IPS DF 4.7 (cell line): ENCODE results near the gene DSCAML1.

Experiments used
- DNase-seq: peaks from one replicate; pipeline ENCODE4 v3.0.0-alpha.2; 2013; ENCODE audit warnings: low spot score; ENCODE audit errors: extremely low read depth

Gene DSCAML1

DNA sequence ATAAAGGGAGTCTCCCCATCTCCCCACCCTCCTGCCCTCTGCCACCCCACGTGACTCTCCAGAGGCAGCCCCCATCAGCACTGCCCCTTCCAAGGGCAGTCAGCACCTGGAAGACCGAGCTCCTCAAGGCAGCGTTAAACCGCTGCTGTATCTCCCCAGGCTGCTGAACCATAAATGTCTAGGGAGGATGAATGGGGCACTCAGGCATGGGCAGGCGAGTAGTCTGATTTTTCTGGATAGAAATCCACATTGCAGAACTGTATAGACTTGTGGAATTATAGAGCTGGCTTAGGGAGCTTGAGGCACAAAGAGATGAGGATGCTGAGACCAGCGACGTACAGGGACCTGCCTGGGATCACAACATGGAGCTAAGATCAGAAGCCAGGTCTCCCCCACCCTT is 269.7 kb downstream of the DSCAML1 start:
- DNase-seq, result no peak

DNA sequence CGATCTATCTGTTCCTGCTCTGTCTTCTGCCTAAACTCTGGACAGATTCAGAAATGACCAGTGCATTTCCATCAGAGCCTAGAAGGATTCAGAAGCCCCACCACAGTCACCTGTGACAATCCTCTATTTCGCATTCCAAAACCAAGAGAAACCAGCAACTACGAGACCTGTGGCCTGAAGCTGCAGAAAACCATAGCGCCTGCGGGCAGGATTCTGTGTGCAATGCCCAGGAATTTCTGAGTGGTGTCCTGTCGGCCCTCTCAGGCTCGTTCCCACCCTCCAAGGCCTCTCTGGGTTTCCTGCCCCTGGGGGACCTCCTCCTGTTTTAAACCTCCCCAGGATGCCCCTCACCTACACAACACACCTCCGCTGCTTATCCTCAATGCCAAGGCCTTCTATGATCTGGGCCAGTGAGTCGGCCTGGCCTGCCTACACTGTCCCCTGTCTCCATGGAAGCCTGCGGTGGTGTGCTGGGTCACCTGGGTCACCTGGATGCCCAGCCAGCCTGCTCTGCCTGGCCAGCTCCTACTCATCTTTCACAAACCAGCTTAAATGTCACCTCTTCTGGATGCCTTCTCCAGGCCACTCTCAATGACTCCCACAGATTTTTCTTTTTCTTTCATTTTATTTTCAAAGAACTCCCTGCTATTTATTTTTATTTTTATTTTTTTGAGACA is 271.0 kb downstream of the DSCAML1 start:
- DNase-seq, result no peak

- no peak for DNase-seq
Measured at GRCh38 chr11:117524468-117525183, 272.4 kb downstream of the DSCAML1 start.

- no peak for DNase-seq
Measured at GRCh38 chr11:117523680-117524079, 273.3 kb downstream of the DSCAML1 start.

DNA sequence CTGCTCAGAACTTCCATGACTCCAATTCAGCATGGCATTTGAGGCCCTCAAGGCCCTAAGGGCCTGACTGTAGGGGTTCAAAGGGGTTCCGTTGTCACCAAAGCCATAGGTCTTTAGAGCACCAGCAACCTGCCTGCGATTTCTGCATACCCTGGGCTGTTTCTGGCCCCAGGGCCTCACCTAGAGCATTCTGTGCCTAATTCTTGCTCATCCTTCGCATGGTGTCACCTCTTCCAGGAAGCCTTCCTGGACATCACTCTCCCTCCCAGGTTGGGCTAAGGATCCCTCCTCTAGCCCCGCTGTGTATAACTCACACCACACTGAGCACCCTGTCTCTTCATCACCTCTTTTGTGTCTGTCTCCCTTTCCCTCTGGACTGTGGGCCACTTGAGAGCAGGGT is 275.0 kb downstream of the DSCAML1 start:
- no peak for DNase-seq

- no peak for DNase-seq
Measured at GRCh38 chr11:117520966-117521365, 276.1 kb downstream of the DSCAML1 start.

DNA sequence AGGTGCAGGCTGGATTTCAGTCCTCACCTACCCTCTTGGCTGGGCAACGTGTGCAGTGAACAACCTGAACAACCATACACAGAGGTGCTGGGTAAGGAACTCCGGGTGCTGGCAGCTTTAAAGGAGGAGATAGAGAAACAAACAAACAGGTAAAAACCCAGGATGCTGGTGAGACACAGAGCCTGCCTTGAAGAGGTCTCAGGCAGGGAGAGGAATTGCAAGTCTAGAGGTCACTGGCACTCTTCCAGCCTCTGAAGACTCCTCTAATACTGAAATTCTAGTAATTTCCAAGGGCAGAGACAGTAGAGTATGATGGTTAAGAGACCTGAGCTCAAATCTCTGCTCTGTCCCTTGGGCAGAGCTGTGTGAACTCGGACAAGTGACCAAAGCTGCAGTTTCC is 276.8 kb downstream of the DSCAML1 start:
- no peak for DNase-seq

GRCh38 chr11:117519590-117519989 is 277.4 kb downstream of the DSCAML1 start:
- DNase-seq, result no peak

DNA sequence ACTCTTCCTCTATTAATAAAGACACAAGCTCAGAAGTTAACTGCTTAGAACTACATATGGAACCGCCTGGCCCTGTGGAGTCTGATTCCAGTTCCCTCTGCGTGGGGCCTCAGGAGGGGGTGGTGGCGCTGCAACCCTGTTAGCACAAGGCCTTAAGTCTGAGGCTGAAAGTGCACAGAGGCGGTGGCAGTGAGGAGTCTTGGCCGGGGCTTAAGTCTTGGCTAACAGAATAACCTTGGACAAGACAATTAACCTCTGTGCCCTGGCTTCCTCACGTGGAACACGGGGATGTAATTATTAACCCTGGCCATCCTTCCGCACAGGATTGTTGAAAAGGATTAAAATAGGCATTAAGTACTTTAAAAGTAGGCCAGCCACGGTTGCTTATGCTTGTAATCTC is 277.8 kb downstream of the DSCAML1 start:
- no peak for DNase-seq

GRCh38 chr11:117518455-117518854 is 278.6 kb downstream of the DSCAML1 start:
- DNase-seq, result no peak

- no peak for DNase-seq
Measured at GRCh38 chr11:117517097-117517496, 279.9 kb downstream of the DSCAML1 start.

DNA sequence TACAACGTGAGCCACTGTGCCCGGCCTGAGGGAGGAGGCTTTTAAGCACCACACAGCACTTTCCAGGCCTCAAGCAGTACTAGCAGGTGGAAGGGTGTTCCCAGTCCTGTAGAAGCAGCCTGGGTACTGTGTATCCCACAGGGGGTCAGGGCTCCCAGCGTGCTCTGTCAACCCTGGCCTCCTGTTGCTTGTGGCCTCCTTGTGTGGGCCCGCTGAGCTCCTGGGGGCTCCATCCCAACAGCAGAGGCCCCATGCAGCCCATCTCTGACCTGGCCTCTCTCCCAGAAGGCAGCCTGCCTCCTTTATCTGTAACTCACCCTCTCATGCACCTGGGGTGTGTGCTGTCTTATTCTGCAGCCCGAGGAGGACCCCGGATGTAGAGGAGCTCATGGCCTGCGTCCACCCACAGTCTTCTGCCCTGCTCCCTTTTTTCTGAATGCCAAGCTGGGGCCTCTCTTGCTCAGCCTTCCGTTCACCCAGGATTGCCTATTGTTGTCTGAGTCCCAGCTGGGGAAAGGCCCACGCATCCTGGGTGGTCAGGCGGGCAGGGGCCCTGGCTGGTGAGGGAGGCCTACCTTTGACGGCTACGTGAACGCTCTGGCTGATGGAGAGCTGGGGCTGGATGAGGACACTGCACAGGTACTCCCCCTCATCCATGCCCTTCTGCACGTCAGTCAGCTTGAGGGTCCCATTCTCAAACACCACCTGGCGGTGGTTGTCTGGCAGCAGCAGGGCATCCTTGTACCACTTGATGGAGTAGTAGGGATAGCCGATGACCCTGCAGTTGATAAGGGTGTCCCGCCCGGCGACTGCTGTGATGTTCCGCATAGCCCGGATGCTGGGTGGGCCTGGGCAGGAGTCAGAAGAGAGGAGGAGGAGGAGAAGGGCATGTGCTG is 280.9 kb downstream of the DSCAML1 start:
- DNase-seq, result no peak

GRCh38 chr11:117514256-117514655 is 282.8 kb downstream of the DSCAML1 start:
- DNase-seq, result no peak

GRCh38 chr11:117513666-117514065 is 283.4 kb downstream of the DSCAML1 start:
- no peak for DNase-seq

DNA sequence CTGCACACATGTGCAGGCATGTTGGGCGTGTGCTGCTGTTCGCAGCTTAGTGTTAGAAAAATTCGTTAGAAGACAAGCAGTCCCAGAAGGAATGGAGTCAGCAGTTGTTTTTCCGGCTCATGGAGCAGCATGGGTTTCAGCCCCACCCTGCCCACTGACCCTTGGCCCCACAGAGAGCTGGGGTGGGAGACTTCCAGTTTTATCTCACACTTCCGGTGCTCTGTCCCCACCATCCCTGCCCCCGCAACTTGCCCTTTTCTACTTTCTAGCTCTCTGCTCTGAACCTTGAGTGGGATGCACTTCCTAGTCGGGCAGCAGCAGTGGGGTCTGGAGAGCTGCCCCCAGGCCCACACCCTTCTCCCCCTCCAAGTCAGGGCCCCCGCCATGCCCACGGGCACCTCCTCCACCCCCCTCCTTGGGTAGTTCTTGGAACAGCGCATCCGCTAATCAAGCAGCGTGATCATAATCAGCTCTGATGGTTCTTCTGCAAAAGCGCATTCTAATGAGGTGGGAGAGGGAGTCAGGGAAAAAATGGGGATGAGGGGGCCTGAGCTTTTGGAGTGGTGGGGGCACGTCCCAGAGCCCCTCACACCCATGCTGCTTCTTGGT is 285.0 kb downstream of the DSCAML1 start:
- DNase-seq, result no peak

DNA sequence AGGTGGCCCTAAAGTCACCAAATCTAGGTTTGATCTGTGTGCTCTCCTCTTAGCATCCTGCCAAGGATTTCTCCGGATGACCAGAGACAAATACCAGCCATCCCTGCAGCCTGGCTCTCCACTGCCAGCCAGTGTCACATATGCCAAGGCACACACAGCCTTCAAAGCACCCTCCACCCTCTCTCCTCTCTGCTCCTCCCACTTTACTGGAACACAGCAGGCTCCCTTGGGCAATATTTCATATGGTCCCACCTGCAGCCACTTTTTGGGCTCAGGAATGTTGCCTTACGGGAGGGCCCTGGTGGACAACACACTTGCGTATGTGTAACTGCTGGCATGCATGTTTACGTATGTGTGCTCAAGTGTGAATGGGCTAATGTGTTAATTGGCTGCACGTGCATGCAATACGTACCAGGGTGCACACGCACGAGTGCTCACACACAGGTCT is 285.5 kb downstream of the DSCAML1 start:
- DNase-seq, result no peak

DNA sequence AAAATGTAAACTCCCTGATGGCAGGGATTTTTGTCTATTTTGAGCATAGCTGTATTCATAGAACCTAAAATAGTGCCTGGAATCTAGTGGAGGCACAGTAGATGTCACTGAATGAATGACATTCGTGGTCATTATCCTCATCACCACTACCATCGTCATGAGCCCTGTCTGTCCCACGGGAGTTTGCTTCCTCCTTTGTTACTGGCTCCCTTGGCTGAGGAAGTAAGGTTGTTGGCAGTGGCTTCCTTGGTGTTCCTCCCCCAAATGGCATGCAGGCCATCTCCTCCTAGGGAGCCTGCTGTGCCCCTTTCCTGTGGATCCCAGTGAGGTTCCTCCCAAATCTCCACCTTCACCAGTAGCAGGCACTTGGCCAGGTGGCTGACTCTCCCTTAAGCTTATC is 286.4 kb downstream of the DSCAML1 start:
- DNase-seq, result no peak

GRCh38 chr11:117509543-117509942 is 287.5 kb downstream of the DSCAML1 start:
- no peak for DNase-seq

DNA sequence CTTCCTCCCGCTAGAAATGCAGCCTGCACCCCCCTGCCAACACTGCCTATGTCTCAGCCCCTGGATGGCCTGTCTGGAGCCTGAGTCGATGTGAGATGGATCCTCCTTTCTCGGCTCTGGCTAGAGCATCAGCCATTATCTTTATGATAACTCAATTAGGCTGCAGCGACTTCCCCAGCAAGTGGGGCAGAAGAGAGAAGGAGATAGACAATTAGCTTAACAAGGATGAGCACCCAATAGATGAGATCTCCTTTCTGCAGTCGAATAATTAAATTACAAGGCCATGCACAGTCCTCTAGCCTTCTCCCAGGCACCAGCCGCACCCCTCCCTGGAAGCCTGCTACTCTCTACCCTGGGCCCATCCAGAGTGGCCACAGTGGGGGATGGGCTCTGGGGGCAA is 290.0 kb downstream of the DSCAML1 start:
- DNase-seq, result no peak

GRCh38 chr11:117505285-117505970 is 291.6 kb downstream of the DSCAML1 start:
- DNase-seq, result no peak

DNA sequence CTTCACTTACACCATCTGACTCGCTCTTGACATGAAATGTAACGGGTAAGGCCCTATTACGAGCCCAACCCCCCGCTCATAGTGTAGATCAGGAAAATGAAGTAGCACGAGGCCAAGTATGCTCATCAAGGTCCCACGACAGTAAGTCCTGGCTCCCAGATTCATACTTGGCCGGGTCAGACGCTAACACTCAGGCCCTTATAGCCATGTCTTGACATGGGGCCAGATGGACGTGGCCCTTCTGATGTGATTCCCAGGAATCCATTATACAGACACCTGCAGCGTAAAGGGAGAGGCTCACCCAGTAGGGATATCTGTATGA is 294.3 kb downstream of the DSCAML1 start:
- DNase-seq, result no peak
